ENCODE results near the gene ARHGAP27.

Gene ARHGAP27

GRCh38 chr17:45388604-45389325, 43.9 kb downstream of the ARHGAP27 start:
- Histone ChIP-seq H3K36me3 (ENCODE audit: insufficient read depth, low read length) (no peaks in the 10 kb centered on the region), H3K9me3 (ENCODE audit: low read depth, low read length) (no peaks in the 10 kb centered on the region), H3K27ac (no peak overlapping the region), H3K9ac (ENCODE audit: insufficient read length) (no peak overlapping the region), H3K4me3 (no peak overlapping the region)
- DNase-seq (ENCODE audit: low read depth, low spot score) = no peak
- TF ChIP-seq POLR2AphosphoS5 (IDR thresholded peaks at IDR 0.05; ENCODE audit: borderline replicate concordance, low read depth, low read length) (no peak), EZH2 (IDR thresholded peaks at IDR 0.05) (no peak), FOXP2 (optimal IDR thresholded peaks at IDR 0.05; ENCODE audit: control extremely low read depth, extremely low read length, insufficient read depth) (no peak)

DNA sequence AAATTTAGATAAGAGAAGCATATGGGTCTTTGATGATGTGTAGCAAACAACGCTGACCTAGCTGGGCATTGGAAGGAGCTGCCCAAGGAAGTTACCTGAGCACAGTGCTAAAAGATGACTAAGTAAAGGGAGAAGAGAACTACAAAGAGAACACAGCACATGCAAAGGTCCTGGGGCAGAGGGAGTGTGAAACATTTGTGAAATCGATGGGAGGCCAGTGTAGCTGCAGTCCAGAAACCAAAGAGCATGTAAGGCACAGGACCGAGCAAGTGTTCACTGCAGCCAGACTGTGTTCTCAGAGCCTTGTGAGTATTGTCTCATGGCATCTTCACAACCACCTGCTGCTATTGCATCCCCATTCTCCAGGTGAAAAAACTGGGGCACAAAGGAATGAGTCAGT, 44.9 kb downstream of the ARHGAP27 start:
- Histone ChIP-seq H3K36me3 (ENCODE audit: insufficient read depth, low read length) (no peaks in the 10 kb centered on the region), H3K9me3 (ENCODE audit: low read depth, low read length) (no peaks in the 10 kb centered on the region), H3K9ac (ENCODE audit: insufficient read length) (no peak overlapping the region), H3K27ac (no peak overlapping the region), H3K4me3 (no peak overlapping the region)
- no peak for DNase-seq (ENCODE audit: low read depth, low spot score)
- no peak for TF ChIP-seq POLR2AphosphoS5 (IDR thresholded peaks at IDR 0.05; ENCODE audit: borderline replicate concordance, low read depth, low read length)
- TF ChIP-seq FOXP2 (optimal IDR thresholded peaks at IDR 0.05; ENCODE audit: control extremely low read depth, extremely low read length, insufficient read depth) = no peak
- no peak for TF ChIP-seq EZH2 (IDR thresholded peaks at IDR 0.05)

DNA sequence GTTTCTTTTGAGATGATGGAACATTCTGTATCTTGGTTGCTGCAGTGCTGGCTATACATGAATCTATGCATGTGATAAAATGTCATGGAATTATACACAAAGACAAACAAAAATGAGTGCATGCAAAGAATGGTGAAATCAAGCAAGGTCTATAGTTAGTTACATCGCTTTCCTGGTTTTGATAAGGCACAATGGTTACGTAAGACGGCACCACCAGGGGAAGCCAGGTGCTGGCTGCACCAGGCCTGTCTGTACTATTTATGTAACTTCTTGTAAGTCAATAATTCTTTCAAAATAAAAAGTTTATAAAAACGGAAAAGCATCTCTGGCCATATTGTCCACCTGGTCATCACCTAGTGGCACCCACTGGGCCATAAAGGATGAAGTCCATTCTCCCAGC, 46.5 kb downstream of the ARHGAP27 start:
- Histone ChIP-seq H3K4me3 (no peak overlapping the region), H3K36me3 (ENCODE audit: insufficient read depth, low read length) (no peaks in the 10 kb centered on the region), H3K9me3 (ENCODE audit: low read depth, low read length) (no peaks in the 10 kb centered on the region), H3K9ac (ENCODE audit: insufficient read length) (no peak overlapping the region), H3K27ac (no peak overlapping the region)
- DNase-seq (ENCODE audit: low read depth, low spot score) = no peak
- TF ChIP-seq POLR2AphosphoS5 (IDR thresholded peaks at IDR 0.05; ENCODE audit: borderline replicate concordance, low read depth, low read length) (no peak), EZH2 (IDR thresholded peaks at IDR 0.05) (no peak), FOXP2 (optimal IDR thresholded peaks at IDR 0.05; ENCODE audit: control extremely low read depth, extremely low read length, insufficient read depth) (no peak)

DNA sequence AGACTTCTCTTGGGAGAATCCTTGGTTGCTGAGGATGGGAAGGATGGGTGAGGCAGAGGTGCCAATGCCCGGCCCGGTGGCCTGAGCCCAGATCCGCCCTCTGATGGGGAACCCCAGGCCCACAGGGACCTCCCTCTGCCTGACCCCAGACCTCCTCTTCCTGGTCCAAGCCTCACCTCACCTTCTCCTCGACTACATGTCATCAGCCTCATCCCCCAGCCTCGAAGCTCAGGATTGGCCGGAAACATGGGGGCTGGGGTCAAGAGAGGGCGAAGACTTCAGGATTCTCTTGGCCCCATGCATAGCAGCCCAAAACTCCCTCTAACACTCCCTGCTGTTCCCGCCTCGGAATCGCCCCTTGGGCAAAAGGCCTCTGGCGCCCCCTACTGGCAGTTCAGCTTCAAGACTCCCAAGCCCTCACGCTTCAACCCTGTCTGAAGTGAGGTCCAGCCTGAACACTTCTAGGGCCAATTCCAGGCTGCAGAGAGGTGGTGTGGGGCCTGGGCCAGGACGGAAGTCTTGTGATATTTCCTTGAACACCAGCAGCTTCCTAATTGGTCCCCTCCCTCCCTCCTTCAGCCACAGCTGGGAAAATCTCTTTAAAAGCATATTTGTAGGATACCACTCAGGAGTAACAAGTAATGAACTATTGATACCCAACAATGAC, 47.2 kb downstream of the ARHGAP27 start:
- no peaks in the 10 kb centered on the region for H3K36me3 ChIP-seq (ENCODE audit: insufficient read depth, low read length)
- H3K27ac ChIP-seq = no peak overlapping the region
- no peak overlapping the region for H3K9ac ChIP-seq (ENCODE audit: insufficient read length)

DNA sequence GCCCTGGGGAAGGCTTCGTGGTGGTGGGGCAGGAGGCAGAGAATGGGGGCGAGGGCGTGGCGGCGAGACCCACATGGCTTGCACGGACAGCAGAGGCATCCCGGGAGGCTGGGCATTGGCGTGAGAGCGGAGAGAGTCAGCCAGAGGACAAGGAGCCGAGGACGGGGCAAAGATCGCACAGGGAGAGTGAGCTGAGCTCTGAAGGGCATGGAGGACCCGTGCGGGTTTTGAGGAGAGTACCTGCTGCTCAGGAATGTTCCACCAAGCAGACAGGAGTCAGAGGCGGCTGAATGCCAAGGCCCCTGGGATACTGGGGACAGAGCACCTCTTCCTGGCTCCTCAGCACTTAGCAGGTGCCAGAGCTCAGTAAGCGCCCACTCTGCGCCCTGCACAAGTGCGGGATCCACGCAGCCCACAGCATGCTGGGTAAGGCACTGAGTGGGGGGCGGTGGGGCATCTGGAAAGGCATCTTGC, 47.8 kb downstream of the ARHGAP27 start:
- Histone ChIP-seq H3K4me3 (no peak overlapping the region), H3K36me3 (ENCODE audit: insufficient read depth, low read length) (no peaks in the 10 kb centered on the region), H3K9ac (ENCODE audit: insufficient read length) (no peak overlapping the region), H3K9me3 (ENCODE audit: low read depth, low read length) (no peaks in the 10 kb centered on the region), H3K27ac (no peak overlapping the region)
- DNase-seq (ENCODE audit: low read depth, low spot score) = no peak
- TF ChIP-seq EZH2 (IDR thresholded peaks at IDR 0.05) = no peak
- TF ChIP-seq FOXP2 (optimal IDR thresholded peaks at IDR 0.05; ENCODE audit: control extremely low read depth, extremely low read length, insufficient read depth) = no peak
- no peak for TF ChIP-seq POLR2AphosphoS5 (IDR thresholded peaks at IDR 0.05; ENCODE audit: borderline replicate concordance, low read depth, low read length)

More for the DNA sequence above, 47.2 kb downstream of the ARHGAP27 start:
- H3K4me3 ChIP-seq = no peak overlapping the region
- peak; percentile 42 for DNase-seq (ENCODE audit: low read depth, low spot score)
- H3K9me3 ChIP-seq (ENCODE audit: low read depth, low read length) = no peaks in the 10 kb centered on the region
- no peak for TF ChIP-seq EZH2 (IDR thresholded peaks at IDR 0.05)
- no peak for TF ChIP-seq FOXP2 (optimal IDR thresholded peaks at IDR 0.05; ENCODE audit: control extremely low read depth, extremely low read length, insufficient read depth)
- TF ChIP-seq POLR2AphosphoS5 (IDR thresholded peaks at IDR 0.05; ENCODE audit: borderline replicate concordance, low read depth, low read length) = no peak

GRCh38 chr17:45384047-45384788, 48.5 kb downstream of the ARHGAP27 start:
- H3K27ac ChIP-seq = no peak overlapping the region
- no peak for DNase-seq (ENCODE audit: low read depth, low spot score)
- no peak for TF ChIP-seq EZH2 (IDR thresholded peaks at IDR 0.05)
- no peak for TF ChIP-seq FOXP2 (optimal IDR thresholded peaks at IDR 0.05; ENCODE audit: control extremely low read depth, extremely low read length, insufficient read depth)
- TF ChIP-seq POLR2AphosphoS5 (IDR thresholded peaks at IDR 0.05; ENCODE audit: borderline replicate concordance, low read depth, low read length) = no peak
- H3K36me3 ChIP-seq (ENCODE audit: insufficient read depth, low read length) = no peaks in the 10 kb centered on the region
- H3K9ac ChIP-seq (ENCODE audit: insufficient read length) = no peak overlapping the region
- no peaks in the 10 kb centered on the region for H3K9me3 ChIP-seq (ENCODE audit: low read depth, low read length)
- no peak overlapping the region for H3K4me3 ChIP-seq

DNA sequence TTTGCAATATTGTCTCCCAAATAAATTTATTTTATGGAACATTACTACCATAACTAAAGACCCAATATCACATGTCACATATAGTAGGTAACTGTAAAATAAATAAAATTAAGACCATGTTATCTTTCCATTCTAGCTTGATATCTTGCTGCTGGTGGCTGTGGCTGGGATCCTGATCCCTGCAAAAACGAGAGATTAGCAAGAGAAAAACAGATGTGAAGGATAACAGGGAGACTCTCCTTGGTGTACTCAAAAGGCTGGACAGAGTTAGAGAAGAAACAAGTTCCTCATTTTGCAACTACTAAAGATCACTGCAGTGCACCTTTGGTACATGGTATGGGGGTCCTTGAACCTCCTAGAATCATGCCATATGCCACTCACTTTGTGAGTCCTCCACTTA, 49.7 kb downstream of the ARHGAP27 start:
- Histone ChIP-seq H3K27ac (no peak overlapping the region), H3K36me3 (ENCODE audit: insufficient read depth, low read length) (no peaks in the 10 kb centered on the region), H3K4me3 (no peak overlapping the region), H3K9ac (ENCODE audit: insufficient read length) (no peak overlapping the region), H3K9me3 (ENCODE audit: low read depth, low read length) (no peaks in the 10 kb centered on the region)
- TF ChIP-seq EZH2 (IDR thresholded peaks at IDR 0.05) (no peak), POLR2AphosphoS5 (IDR thresholded peaks at IDR 0.05; ENCODE audit: borderline replicate concordance, low read depth, low read length) (no peak), FOXP2 (optimal IDR thresholded peaks at IDR 0.05; ENCODE audit: control extremely low read depth, extremely low read length, insufficient read depth) (no peak)
- no peak for DNase-seq (ENCODE audit: low read depth, low spot score)

DNA sequence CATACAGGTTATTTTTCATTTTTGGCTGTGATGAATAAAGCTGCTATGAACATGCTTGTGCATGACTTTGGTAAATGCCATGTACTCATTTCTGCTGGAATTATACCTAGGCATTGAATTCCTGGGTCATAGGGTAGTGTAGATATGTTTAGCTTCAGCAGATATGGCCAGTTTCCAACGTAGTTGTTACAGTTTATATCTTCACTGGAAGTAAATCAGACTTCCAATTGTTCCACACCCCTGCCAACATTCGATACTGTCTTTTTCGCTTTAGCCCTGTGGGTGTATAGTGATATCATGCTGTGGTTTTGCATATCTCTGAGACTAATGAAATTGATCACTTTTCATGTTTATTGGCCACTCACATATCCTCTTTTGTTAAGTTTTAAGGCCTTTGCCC, 50.4 kb downstream of the ARHGAP27 start:
- Histone ChIP-seq H3K9ac (ENCODE audit: insufficient read length) (no peak overlapping the region), H3K27ac (no peak overlapping the region), H3K36me3 (ENCODE audit: insufficient read depth, low read length) (no peaks in the 10 kb centered on the region), H3K4me3 (no peak overlapping the region), H3K9me3 (ENCODE audit: low read depth, low read length) (no peaks in the 10 kb centered on the region)
- no peak for TF ChIP-seq EZH2 (IDR thresholded peaks at IDR 0.05)
- no peak for TF ChIP-seq POLR2AphosphoS5 (IDR thresholded peaks at IDR 0.05; ENCODE audit: borderline replicate concordance, low read depth, low read length)
- TF ChIP-seq FOXP2 (optimal IDR thresholded peaks at IDR 0.05; ENCODE audit: control extremely low read depth, extremely low read length, insufficient read depth) = no peak
- no peak for DNase-seq (ENCODE audit: low read depth, low spot score)

Data from SK-N-MC (cell line).